Measurements from ENCODE around the gene EMILIN3. TPM values are rescaled to one million over a fixed set of nuclear protein-coding genes. Genes with fewer than 3 reads are reported as not detected.
A peak's percentile ranks its signal among the peaks of the same experiment; 100 is the strongest.

The EMILIN3 gene
- under 1 TPM in 1 of 2 donors, not detected in 1; 0.47 TPM for total RNA-seq
- long read RNA-seq = 0 reads

- intact Hi-C loops (cut with DNase I, micrococcal nuclease) = no loop called here
- ATAC-seq = no peak
- no peak for DNase-seq
Measured at GRCh38 chr20:41366546-41367392, at the start of gene EMILIN3. TSS of gene EMILIN3 (minus strand) at chr20:41366818. CDS start at chr20:41366634, 184 bp downstream.

GRCh38 chr20:41415191-41415590 is 48.6 kb upstream of the EMILIN3 start:
- ATAC-seq (no peak), DNase-seq (no peak)
- intact Hi-C loops (cut with DNase I, micrococcal nuclease) = loop anchor here in 1 of 2 donors (10.0 kb wide), 1 partner anchor 70 kb away; the partner anchor contains the start of gene LPIN3

GRCh38 chr20:41413169-41413568 is 46.6 kb upstream of the EMILIN3 start:
- ATAC-seq (no peak), DNase-seq (no peak)
- intact Hi-C loops (cut with DNase I, micrococcal nuclease) = loop anchor here in 1 of 2 donors (10.0 kb wide), 1 partner anchor 68 kb away; the partner anchor contains the start of gene LPIN3

DNA sequence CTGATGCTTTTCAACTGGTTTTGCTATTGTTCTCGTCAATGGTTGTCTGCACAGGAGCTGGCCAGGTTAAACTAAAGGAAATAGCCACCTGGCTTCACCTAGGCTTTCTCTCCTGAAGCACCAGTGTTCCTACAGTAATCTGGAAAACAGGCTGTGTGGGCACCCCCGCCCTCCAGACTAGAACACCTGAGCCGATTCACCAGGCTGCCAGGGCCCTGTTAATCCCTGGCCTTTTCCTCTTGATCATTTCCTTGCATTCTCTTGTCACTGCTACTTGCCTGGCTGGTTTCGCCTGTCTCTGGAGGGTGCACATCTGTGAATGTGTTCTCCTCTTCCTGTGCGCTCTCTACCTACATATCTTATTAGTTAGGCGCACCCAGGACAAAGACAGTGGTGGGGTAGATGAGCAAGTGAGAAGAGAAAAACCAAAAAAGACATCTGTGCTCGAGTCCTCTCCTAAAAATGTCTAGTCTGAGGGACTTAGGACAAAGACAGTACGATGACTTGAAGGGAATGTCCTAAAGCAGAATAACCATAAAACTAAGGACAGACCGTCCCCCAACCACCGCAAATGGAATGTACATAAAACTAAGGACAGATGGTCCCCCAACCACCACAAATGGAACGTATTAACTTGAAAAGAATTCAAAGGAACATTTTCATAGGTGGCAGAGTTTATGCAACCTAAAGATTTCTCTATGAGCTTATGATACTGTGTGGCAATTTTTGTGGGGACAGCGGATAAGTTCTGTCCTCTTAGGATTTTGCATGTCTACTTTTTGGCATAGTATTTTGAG is 45.9 kb upstream of the EMILIN3 start:
- intact Hi-C loops (cut with DNase I, micrococcal nuclease) = loop anchor here in 1 of 2 donors (10.0 kb wide), 1 partner anchor 68 kb away; the partner anchor contains the start of gene LPIN3
- ATAC-seq = no peak
- DNase-seq = no peak

- intact Hi-C loops (cut with DNase I, micrococcal nuclease) = loop anchor here in 1 of 2 donors (10.0 kb wide), 1 partner anchor 67 kb away; the partner anchor contains the start of gene LPIN3
- DNase-seq = no peak
- no peak for ATAC-seq
Measured at GRCh38 chr20:41411391-41411847, 44.8 kb upstream of the EMILIN3 start.

- ATAC-seq = no peak
Measured at GRCh38 chr20:41408986-41409385, 42.4 kb upstream of the EMILIN3 start.

DNA sequence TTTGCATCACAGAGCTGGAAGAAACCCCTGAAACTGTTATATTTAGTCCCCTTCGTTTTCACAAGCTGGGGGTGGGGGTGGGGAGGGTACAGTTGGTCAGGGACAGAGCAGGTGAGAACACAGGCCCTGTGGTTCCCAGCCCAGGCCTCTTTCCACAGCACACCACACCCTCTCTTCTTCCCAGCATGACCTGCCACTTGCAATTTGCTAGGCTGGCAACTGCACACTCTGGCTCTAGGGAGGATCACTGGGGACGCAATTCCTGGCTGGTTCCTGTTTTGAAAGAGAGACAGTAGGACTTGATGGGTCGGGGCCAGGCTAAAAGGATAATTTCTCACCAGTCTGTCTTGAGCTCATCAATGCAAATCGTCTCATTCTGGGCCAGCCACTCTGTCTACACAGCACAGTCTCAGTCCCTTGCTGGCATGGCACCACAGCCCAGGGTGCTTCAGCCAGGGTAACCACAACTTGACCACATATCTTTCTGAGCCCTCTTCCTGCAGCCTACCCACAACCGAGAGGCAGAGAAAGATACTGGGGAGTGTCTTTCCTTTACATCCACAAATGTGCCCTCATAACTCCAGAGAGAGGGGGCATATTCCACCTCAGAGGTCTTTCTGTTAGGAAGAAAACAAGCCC is 41.7 kb upstream of the EMILIN3 start:
- ATAC-seq (no peak), DNase-seq (no peak)
- intact Hi-C loops (cut with DNase I, micrococcal nuclease) = no loop called here

More at GRCh38 chr20:41408986-41409385, 42.4 kb upstream of the EMILIN3 start:
- intact Hi-C loops (cut with DNase I, micrococcal nuclease) = no loop called here
- DNase-seq = no peak

DNA sequence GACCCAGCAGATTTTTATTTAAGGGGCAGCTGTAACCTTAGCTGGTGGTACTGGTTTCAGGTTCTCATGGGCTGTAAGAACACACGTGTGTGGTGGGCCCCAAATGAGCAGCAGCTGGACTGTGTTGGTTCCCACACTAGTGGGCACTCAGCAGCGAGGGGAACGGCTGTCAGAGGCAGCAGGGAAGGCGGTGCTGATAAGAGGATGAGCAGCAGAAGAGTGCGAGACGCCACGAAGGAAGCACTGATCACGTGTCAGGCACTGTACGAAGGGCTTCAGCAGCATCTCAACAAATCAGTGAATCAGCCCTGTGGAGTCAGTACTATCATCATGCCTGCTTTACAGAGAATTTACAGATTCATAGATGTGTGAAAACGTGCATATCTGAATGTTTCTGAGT is 41.0 kb upstream of the EMILIN3 start:
- ATAC-seq (no peak), DNase-seq (no peak)
- intact Hi-C loops (cut with DNase I, micrococcal nuclease) = no loop called here

DNA sequence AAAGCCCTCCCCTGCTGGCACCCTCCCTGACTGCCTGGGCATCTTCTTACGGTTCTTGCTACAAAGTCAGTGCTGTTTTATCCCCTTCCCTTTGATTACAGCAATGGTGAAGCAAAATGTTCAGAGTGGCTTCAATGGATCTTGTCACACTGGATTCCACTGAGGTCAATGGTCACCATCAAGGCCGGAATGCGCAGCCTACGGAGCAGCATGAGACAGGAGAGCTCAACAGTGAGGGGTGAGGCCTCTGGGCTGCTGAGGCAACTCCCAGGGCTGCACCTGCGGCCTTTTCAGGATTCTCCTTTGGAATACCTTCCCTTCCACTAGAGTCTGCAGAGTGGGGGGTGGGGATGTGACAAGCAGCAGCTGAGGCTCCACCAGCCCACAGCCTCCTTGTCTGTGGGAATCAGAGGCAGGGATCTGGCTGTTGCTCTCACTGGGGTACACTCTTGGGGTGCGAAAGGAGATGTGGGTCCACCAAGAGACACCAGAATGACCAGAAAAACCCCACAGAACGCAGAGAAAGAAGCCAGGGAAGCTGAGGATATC is 40.4 kb upstream of the EMILIN3 start:
- no peak for ATAC-seq

DNA sequence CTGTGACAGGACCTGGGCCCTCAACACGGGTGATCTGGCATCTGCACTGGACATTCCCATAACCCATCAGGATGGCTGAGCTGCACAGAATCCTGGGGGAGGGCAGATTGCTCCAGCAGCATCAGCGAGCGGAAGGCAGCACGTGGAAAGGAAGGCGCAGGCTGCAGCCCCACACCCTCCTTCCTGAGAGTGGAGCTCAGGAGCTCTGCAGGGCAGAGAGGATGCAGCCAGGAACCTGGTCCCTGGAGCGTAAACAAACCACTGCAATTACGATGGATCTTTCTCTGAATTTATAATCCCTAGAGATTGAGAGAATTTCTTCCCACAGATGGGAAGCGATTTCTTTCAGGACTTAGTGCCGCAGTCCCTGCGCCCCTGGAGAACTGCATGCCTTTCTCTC is 39.7 kb upstream of the EMILIN3 start:
- intact Hi-C loops (cut with DNase I, micrococcal nuclease) = no loop called here
- ATAC-seq (no peak), DNase-seq (no peak)

More for the DNA sequence above, 40.4 kb upstream of the EMILIN3 start:
- no peak for DNase-seq
- intact Hi-C loops (cut with DNase I, micrococcal nuclease) = no loop called here

GRCh38 chr20:41405436-41405835 is 38.8 kb upstream of the EMILIN3 start:
- ATAC-seq = no peak
- DNase-seq = no peak
- intact Hi-C loops (cut with DNase I, micrococcal nuclease) = no loop called here

DNA sequence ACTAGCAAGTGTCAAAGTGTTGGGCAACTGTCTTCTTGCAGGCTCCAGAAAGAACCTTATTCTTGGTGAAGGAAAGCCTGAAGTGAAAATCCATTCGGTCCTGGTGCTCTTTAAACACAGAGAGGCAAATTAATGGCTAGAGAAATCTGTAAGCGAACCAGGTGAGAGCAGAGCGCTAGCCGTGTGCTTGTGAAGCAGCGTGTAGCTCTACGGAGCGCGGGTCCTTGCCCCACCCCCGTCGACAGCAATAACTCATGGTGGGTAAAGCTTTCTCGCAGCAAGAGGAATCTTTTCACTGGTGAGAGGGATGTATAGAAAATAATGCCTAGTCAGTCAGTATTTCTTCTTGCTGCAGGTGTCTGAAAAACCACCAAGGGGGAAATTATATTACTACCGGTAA is 37.0 kb upstream of the EMILIN3 start:
- no peak for DNase-seq
- intact Hi-C loops (cut with DNase I, micrococcal nuclease) = no loop called here
- ATAC-seq = no peak

DNA sequence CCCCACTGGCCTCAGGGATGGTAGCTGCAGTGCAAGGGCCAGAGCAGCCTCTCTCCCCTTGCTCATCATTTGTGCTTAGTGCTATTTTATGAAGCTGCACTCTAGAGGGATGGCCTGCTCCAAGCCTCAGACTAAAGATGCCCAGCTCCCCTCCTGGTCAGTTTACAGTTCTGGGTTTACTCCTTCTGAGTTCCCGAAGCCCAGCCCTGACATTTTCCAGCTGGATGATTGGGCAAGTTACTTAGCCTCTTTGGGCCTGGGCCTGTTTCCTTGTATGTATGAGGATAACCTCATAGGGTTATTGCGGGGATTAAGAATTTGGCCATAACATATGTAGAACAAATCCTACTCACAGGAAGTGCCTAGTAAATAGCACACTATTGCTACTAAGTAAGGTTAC is 31.8 kb upstream of the EMILIN3 start:
- DNase-seq (peak; percentile 21 to 48), ATAC-seq (no peak)
- intact Hi-C loops (cut with DNase I, micrococcal nuclease) = no loop called here

- ATAC-seq = no peak
- no peak for DNase-seq
Measured at GRCh38 chr20:41395667-41396664, 29.3 kb upstream of the EMILIN3 start.

DNA sequence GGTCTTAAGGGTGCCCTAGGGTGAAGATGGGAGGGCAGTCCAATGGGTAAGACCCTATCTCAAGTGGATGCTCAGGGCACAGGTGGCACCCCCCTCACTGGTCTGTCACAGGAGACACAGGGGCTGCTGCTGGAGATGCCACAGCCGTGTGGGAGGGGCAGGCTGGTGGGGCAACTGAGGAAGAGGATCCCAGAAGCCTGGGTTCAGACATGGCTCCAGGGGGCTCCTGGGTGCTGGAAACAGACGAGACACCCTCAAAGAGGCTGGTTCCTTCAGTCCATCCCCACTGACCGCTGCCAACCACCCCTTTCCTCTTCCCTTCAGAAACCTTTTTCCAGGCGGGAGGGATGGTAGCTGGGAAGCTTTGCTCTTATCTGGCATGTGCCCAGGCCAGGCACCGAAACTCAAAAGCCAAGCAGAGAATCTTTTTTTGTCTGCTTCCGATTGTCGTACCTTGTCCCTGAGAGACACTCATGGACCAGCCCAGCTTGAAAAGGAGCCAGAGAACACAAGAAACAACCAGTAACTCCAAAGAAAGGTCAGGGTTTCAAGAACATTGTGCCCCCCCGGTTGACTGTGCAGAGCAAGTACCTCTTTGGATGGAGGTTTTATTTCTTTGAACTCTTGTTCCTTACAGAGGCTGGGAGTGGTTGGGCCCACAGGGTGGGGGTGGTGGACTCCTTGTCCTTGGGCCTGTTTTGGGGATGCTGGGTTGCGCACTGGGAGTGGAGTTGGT is 28.5 kb upstream of the EMILIN3 start:
- no peak for DNase-seq
- intact Hi-C loops (cut with DNase I, micrococcal nuclease) = no loop called here
- ATAC-seq = no peak

More at GRCh38 chr20:41395667-41396664, 29.3 kb upstream of the EMILIN3 start:
- intact Hi-C loops (cut with DNase I, micrococcal nuclease) = no loop called here

DNA sequence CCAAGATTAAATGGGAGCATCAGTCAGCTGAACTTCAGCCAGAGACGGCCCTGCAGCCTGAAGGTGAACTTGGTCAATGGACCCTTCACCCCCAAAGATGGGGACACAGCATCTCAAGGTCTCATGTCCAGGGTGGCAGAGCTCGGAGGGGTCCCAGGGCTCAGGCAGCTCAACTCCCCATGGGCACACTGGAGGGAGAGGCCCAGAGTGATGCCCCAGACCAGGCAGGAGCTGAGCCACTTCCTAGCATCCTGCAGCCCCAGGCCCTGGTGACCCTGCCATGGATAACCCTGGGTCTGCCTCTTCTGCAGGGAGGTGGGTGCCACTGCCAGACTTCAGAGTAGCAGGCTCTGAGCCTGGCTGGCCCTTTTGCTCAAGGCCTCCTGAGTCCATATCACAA is 27.5 kb upstream of the EMILIN3 start:
- ATAC-seq = no peak
- intact Hi-C loops (cut with DNase I, micrococcal nuclease) = no loop called here
- no peak for DNase-seq

- intact Hi-C loops (cut with DNase I, micrococcal nuclease) = no loop called here
- ATAC-seq (no peak), DNase-seq (no peak)
Measured at GRCh38 chr20:41393705-41394066, 27.1 kb upstream of the EMILIN3 start.
